Naive thymus-derived CD4-positive, alpha-beta T cell (primary cell): Measurements from ENCODE around the gene ATP6V0D1. TPM values are rescaled to one million over a fixed set of nuclear protein-coding genes. Genes with fewer than 3 reads are reported as not detected.

ENCODE experiments used
- ATAC-seq: fragments of 150-1000 bp; cut with Tn5 transposase; 2 replicates; pipeline ENCODE4 v1.10.0; 2021; ENCODE audit warnings: mild to moderate bottlenecking, moderate library complexity
- CTCF ChIA-PET: fragments of 350-600 bp; sonication (Branson Sonifier 250); formaldehyde crosslinking; loops from one replicate; lab custom pipeline; 2021; ENCODE audit warnings: antibody characterized with exemption; lab: Charles Lee
- POLR2A ChIA-PET: fragments of 350-600 bp; sonication (Branson Sonifier 250); formaldehyde crosslinking; loops from one replicate; lab custom pipeline; 2021; ENCODE audit warnings: antibody characterized with exemption, inconsistent platforms; lab: Charles Lee
- DNase-seq, 9 donors: peaks; one replicate each; pipeline versions ENCODE4 v3.0.0 to v3.0.0-alpha.2; 2020 to 2022; ENCODE audit warnings: mixed read lengths in 1 of 9
- H3K27ac ChIP-seq: one replicate; pipeline ENCODE4 v1.7.0; 2013; ENCODE audit warnings: mild to moderate bottlenecking, low read depth, low read length, moderate library complexity
- H3K27me3 ChIP-seq, 2 donors: one replicate each; pipeline ENCODE4 v1.7.0; 2013; ENCODE audit warnings: low read length in 2 of 2, mild to moderate bottlenecking in 2 of 2, moderate library complexity in 2 of 2; ENCODE audit not compliant: control insufficient read depth in 2 of 2, insufficient read depth in 2 of 2
- H3K36me3 ChIP-seq, 3 experiments: 1 replicate in 2 of 3; 2 replicates in 1 of 3; pipeline ENCODE4 v1.7.0; 2013; ENCODE audit warnings: low read length in 3 of 3, mild to moderate bottlenecking in 3 of 3, moderate library complexity in 1 of 3; ENCODE audit not compliant: insufficient read depth in 3 of 3, control insufficient read depth in 2 of 3
- H3K4me1 ChIP-seq, 2 donors: one replicate each; pipeline ENCODE4 v1.7.0; 2013; ENCODE audit warnings: low read length in 2 of 2, mild to moderate bottlenecking in 2 of 2, moderate library complexity in 1 of 2; ENCODE audit not compliant: control insufficient read depth in 2 of 2, insufficient read depth in 2 of 2
- H3K4me3 ChIP-seq: 2 replicates; pipeline ENCODE4 v1.7.0; 2013; ENCODE audit warnings: mild to moderate bottlenecking, low read length
- H3K9me3 ChIP-seq, 3 experiments: 1 replicate in 2 of 3; 2 replicates in 1 of 3; pipeline ENCODE4 v1.7.0; 2013; ENCODE audit warnings: low read length in 3 of 3; ENCODE audit not compliant: control insufficient read depth in 2 of 3
- H3K27ac Mint-ChIP-seq, 9 donors: one replicate each; pipeline ENCODE4 v1.8.0; 2020 to 2022; ENCODE audit warnings: mixed read lengths in 9 of 9, mild to moderate bottlenecking in 8 of 9, moderate library complexity in 5 of 9, inconsistent platforms in 2 of 9
- H3K27me3 Mint-ChIP-seq, 5 donors: one replicate each; pipeline ENCODE4 v1.8.0; 2021 to 2022; ENCODE audit warnings: mixed read lengths in 5 of 5, mild to moderate bottlenecking in 1 of 5
- H3K36me3 Mint-ChIP-seq, 5 donors: one replicate each; pipeline ENCODE4 v1.8.0; 2020 to 2022; ENCODE audit warnings: mixed read lengths in 5 of 5, mild to moderate bottlenecking in 3 of 5, inconsistent platforms in 1 of 5
- H3K4me1 Mint-ChIP-seq, 7 donors: one replicate each; pipeline ENCODE4 v1.8.0; 2020 to 2022; ENCODE audit warnings: mixed read lengths in 7 of 7, mild to moderate bottlenecking in 3 of 7, inconsistent platforms in 1 of 7
- H3K4me3 Mint-ChIP-seq, 10 donors: one replicate each; pipeline ENCODE4 v1.8.0; 2020 to 2022; ENCODE audit warnings: mild to moderate bottlenecking in 10 of 10, mixed read lengths in 10 of 10, moderate library complexity in 6 of 10, inconsistent platforms in 2 of 10
- H3K9me3 Mint-ChIP-seq, 11 donors: one replicate each; pipeline ENCODE4 v1.8.0; 2020 to 2022; ENCODE audit warnings: mixed read lengths in 11 of 11, mild to moderate bottlenecking in 4 of 11, inconsistent platforms in 1 of 11, moderate library complexity in 1 of 11
- intact Hi-C, 2 donors: fragments of 100-400 bp; cut with micrococcal nuclease; formaldehyde crosslinking; loops; one replicate each; pipeline ENCODE4 v1.15.1; 2023
- polyA plus RNA-seq, 2 donors: library from polyadenylated mRNA; unstranded; fragments of 300-500 nt; fragmentation: Illumina TruSeq; gene quantifications; one replicate each; pipeline ENCODE4 v1.2.3, GENCODE V29; 2021
- total RNA-seq, 6 experiments: library from RNA in 5 of 6; stranded (reverse) in 5 of 6; gene quantifications; 1 replicate in 5 of 6; 2 replicates in 1 of 6; pipeline ENCODE4 v1.2.3 and lab custom pipeline; 2021 to 2026

ATP6V0D1 gene
- total and polyA plus RNA-seq, 7 experiments from 2014 or later, result 35.8 to 104 (median 58.2) TPM

DNA sequence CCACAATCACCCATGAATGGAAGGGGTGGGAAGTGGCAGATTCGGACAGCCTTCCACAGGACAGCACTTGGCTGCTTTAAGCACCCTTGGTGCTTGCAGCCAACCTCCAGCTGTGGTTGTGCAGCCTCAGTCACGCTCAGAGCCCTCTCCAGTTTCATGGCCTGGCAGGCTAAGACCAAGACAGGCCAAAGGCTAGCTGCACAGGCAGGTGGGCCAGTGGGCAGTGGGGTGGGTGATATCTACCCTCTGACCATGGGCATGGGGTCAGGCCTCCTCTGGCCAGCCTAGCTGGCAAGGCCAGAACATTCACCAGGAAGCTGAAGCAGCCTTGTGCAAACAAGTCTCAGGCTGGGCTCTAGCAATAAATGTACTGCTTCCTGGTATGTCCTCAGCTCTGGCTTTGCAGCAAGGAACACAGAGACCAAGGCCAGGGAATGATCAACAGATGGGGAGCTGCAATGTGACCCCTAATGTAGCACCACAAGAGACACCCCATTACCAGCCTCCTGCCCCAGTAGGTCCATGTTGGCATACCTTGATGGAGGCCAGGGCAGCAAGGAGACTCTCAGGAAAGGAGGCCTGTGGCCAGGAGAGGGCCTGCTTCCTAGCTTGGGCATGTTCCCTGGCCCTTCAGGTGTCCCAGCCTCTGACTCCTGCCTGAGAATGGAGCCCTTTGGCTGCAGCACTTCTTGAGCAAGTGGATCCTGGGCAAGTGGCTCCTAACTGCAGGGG, 29.1 kb downstream of the ATP6V0D1 start:
- intact Hi-C loops, result no loop called here
- Histone ChIP-seq H3K36me3 (peaks cover 0 to 64% (median 0%) of the 10 kb centered on the region in 3 experiments), H3K4me3 (no peak overlapping the region), H3K9me3 (no peaks in the 10 kb centered on the region), H3K27ac (no peak overlapping the region), H3K27me3 (no peaks in the 10 kb centered on the region), H3K4me1 (no peaks in the 10 kb centered on the region)
- Mint-ChIP-seq H3K27me3 (no peaks in the 10 kb centered on the region), H3K4me3 (no peak overlapping the region), H3K27ac (no peak overlapping the region), H3K4me1 (peaks cover 5 to 23% (median 12%) of the 10 kb centered on the region in 7 donors), H3K9me3 (no peaks in the 10 kb centered on the region), H3K36me3 (peaks cover 2 to 22% (median 7%) of the 10 kb centered on the region in 5 donors)
- DNase-seq (no peak), ATAC-seq (no peak)
- ChIA-PET CTCF (interaction anchor here (0.8 kb wide), 1 partner anchor 35 kb away, joined by 3 read pairs; no protein-coding TSS in a partner anchor), POLR2A (no interaction called here)

DNA sequence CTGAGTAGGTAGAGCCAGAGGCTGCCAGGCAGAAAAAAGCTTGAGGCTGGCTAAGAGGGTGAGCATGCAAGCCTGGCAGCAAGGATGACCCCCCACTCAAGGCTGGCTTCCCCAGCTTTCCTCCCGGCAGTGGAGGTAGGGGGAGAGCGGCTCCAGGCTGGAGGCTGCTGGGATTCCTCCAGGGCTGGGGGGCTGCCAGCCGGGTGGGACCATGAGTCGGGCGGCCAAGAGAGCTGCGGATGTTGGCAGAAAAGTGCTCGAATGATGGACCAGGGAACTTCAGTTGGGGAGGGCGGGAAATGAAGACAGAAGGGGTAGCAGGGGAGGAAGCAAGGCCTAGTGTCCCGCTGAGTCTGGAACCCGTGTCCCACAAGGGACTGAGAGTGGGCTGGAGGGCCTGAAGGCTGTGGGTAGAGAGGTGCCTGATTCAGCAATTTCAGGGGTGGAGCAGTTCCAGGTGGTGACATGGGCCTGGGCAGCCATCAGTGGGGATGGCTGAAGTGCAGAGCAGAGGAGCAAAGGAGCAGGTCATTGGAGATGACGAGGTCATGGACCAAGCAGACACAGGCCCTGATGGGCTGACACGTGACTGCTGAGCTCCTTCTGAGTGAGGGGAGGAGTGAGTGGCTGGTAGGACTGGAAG, 29.8 kb downstream of the ATP6V0D1 start:
- Histone ChIP-seq H3K27me3 (no peaks in the 10 kb centered on the region), H3K4me1 (no peaks in the 10 kb centered on the region), H3K27ac (no peak overlapping the region), H3K36me3 (peaks cover 0 to 70% (median 0%) of the 10 kb centered on the region in 3 experiments), H3K4me3 (no peak overlapping the region), H3K9me3 (no peaks in the 10 kb centered on the region)
- no peaks in the 10 kb centered on the region for H3K9me3 Mint-ChIP-seq
- H3K27me3 Mint-ChIP-seq, result no peaks in the 10 kb centered on the region
- CTCF ChIA-PET, result no interaction called here
- POLR2A ChIA-PET, result no interaction called here
- no peak for ATAC-seq
- no peak for DNase-seq
- intact Hi-C loops, result no loop called here
- H3K36me3 Mint-ChIP-seq, result peaks cover 2 to 21% (median 7%) of the 10 kb centered on the region in 5 donors
- H3K4me1 Mint-ChIP-seq, result peaks cover 2 to 16% (median 9%) of the 10 kb centered on the region in 7 donors
- H3K4me3 Mint-ChIP-seq, result no peak overlapping the region
- peak overlapping the region in 1 of 9 donors; percentile 52 for H3K27ac Mint-ChIP-seq

DNA sequence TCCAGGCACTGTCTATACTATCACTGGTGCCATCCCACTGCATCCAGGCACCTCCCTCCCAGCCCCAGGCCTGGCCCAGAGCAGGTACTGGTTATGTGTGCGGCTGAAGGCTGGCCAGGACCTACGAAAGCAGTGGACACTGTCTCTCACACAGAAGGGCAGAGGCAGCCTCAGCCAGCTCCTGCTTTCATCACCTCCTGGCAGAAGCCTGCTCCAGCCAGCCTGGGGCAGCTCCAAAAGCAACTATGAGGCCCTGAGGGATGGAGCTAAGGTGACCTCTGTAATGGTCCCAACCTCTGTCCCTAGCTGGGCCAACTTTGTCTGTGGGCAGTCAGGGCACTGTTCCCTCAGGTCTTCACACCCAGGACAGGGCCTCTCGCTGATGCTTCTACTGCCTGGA, 31.2 kb downstream of the ATP6V0D1 start:
- no peaks in the 10 kb centered on the region for H3K9me3 Mint-ChIP-seq
- Histone ChIP-seq H3K4me1 (no peaks in the 10 kb centered on the region), H3K27ac (no peak overlapping the region), H3K4me3 (no peak overlapping the region), H3K36me3 (peaks cover 0 to 85% (median 0%) of the 10 kb centered on the region in 3 experiments), H3K27me3 (no peaks in the 10 kb centered on the region), H3K9me3 (no peaks in the 10 kb centered on the region)
- no peaks in the 10 kb centered on the region for H3K27me3 Mint-ChIP-seq
- intact Hi-C loops, result no loop called here
- ATAC-seq (no peak), DNase-seq (no peak)
- CTCF ChIA-PET, result no interaction called here
- H3K4me1 Mint-ChIP-seq, result peaks cover 0 to 11% (median 4%) of the 10 kb centered on the region in 7 donors
- peak overlapping the region in 1 of 9 donors; percentile 83 for H3K27ac Mint-ChIP-seq
- POLR2A ChIA-PET, result no interaction called here
- H3K4me3 Mint-ChIP-seq, result no peak overlapping the region
- H3K36me3 Mint-ChIP-seq, result peaks cover 2 to 24% (median 7%) of the 10 kb centered on the region in 5 donors

DNA sequence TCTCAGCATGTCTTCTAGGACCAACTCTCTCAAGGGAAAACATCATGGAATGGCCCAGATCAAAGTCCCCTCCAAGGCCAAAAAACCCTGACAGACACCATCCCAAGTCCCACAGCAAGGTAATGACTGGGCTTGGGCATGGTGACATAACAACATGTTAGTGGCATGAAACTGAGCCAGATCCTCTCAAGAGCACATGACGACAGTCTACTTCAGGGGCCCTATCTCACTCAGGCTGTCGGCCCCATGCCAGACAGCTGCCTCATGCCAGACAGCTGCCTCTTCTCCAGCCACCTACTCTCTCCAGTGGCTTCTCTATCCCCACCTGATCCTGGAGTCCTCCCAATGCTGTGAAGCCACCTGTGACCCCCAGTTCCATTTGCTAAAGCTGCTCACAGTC, 31.6 kb downstream of the ATP6V0D1 start:
- Histone ChIP-seq H3K27me3 (no peaks in the 10 kb centered on the region), H3K36me3 (peaks cover 0 to 89% (median 0%) of the 10 kb centered on the region in 3 experiments), H3K9me3 (no peaks in the 10 kb centered on the region), H3K4me1 (no peaks in the 10 kb centered on the region), H3K27ac (no peak overlapping the region), H3K4me3 (no peak overlapping the region)
- Mint-ChIP-seq H3K36me3 (peaks cover 2 to 24% (median 7%) of the 10 kb centered on the region in 5 donors), H3K9me3 (no peaks in the 10 kb centered on the region), H3K4me1 (peaks cover 0 to 11% (median 4%) of the 10 kb centered on the region in 7 donors), H3K4me3 (no peak overlapping the region), H3K27ac (peak overlapping the region in 1 of 9 donors; percentile 83), H3K27me3 (no peaks in the 10 kb centered on the region)
- CTCF ChIA-PET, result no interaction called here
- ATAC-seq (no peak), DNase-seq (no peak)
- intact Hi-C loops, result no loop called here
- POLR2A ChIA-PET, result no interaction called here

- H3K36me3 Mint-ChIP-seq, result peaks cover 2 to 28% (median 7%) of the 10 kb centered on the region in 5 donors
- DNase-seq (no peak), ATAC-seq (no peak)
- H3K4me3 Mint-ChIP-seq, result no peak overlapping the region
- no peak overlapping the region for H3K4me3 ChIP-seq
- no peaks in the 10 kb centered on the region for H3K9me3 ChIP-seq
- H3K36me3 ChIP-seq, result peaks cover 0 to 90% (median 0%) of the 10 kb centered on the region in 3 experiments
- H3K9me3 Mint-ChIP-seq, result no peaks in the 10 kb centered on the region
- intact Hi-C loops, result no loop called here
- H3K27ac ChIP-seq, result no peak overlapping the region
- H3K27ac Mint-ChIP-seq, result no peak overlapping the region
- no peaks in the 10 kb centered on the region for H3K27me3 ChIP-seq
- peaks cover 0 to 10% (median 4%) of the 10 kb centered on the region in 7 donors for H3K4me1 Mint-ChIP-seq
- H3K27me3 Mint-ChIP-seq, result no peaks in the 10 kb centered on the region
- POLR2A ChIA-PET, result no interaction called here
- CTCF ChIA-PET, result interaction anchor here (0.6 kb wide), 1 partner anchor 15 kb away, joined by 3 read pairs; no protein-coding TSS in a partner anchor
- no peaks in the 10 kb centered on the region for H3K4me1 ChIP-seq
Measured at GRCh38 chr16:67448580-67448979, 32.4 kb downstream of the ATP6V0D1 start.

DNA sequence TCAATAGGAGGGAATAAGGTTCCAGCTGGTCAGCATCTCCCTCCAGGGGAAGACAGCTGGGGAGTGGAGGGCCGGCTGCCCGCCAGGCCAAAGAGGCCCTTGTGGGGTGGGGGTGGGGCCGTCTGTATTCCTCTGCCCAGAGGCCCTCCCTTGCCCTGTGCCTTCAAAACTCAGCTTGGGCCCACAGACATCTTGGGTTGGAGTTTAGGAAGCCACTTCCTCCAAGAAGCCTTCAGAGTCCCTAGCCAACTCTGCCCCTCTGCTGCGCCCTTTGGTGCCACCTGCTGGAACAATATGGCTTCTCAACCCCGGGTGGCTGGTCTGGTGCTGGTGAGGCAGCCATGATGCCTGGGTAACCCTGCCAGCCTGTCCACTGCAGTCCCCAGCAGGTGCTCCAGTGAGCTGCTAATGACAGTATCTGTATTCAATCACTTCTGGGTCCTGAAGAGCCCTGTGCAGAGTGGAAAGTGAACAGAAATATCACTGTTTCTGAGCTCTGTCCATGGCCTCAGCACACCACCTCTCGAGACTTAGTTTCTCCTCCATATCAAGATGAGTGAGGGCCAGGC, 33.4 kb downstream of the ATP6V0D1 start:
- Histone ChIP-seq H3K27me3 (no peaks in the 10 kb centered on the region), H3K4me3 (no peak overlapping the region), H3K4me1 (no peaks in the 10 kb centered on the region), H3K9me3 (no peaks in the 10 kb centered on the region), H3K36me3 (peaks cover 0 to 90% (median 0%) of the 10 kb centered on the region in 3 experiments), H3K27ac (no peak overlapping the region)
- ChIA-PET CTCF (interaction anchor here (0.6 kb wide), 1 partner anchor 167 kb away, joined by 3 read pairs; no protein-coding TSS in a partner anchor), POLR2A (no interaction called here)
- intact Hi-C loops, result no loop called here
- Mint-ChIP-seq H3K36me3 (peaks cover 0 to 28% (median 7%) of the 10 kb centered on the region in 5 donors), H3K27ac (no peak overlapping the region), H3K4me1 (peaks cover 0 to 10% (median 0%) of the 10 kb centered on the region in 7 donors), H3K4me3 (no peak overlapping the region), H3K27me3 (no peaks in the 10 kb centered on the region), H3K9me3 (no peaks in the 10 kb centered on the region)
- DNase-seq (peak in 8 of 9 donors; percentile 9 to 77 (median 28)), ATAC-seq (peak; percentile 76)
